ENCODE results near the gene GPR15LG.

GPR15LG gene

DNA sequence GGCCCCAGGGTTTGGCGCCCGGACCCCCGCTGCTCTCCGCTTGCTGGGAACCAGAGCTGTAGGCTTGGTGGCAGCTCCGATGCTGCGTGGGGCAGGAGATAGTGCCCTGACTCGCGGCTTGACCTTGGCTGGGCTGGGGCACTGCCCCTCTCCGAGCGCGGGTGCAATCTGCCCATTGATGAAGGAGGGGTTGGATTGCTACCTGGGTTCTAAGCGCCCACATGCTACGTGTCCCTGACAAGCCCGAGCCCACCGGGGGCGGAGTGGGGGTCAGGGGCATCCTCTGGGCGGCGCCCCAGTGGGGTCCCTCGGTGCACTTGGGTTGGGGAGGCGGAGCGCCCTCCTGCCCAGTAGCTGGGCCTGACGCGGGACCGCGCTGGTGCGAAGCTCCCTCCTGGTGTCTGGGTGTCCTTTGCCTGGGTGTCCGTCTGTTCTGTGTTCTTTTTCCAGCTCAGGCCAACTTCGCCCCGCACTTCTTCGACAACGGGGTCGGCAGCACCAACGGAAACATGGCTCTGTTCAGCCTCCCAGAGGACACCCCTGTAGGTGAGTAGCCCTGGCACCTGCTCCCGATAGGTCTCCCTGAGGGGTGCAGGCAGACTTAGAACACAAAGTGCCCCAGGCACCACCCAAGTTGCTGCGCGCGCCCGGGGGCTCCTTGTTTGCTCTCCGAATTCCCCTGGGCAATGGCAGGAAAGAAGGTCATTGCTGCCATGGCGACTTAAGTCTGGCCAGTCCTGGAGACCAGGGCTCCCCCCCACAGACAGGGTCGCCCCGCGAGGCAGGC is 21.6 kb downstream of the GPR15LG start:
- H3K4me3 ChIP-seq (ENCODE audit: low read length), result no peak overlapping the region
- DNase-seq (ENCODE audit: low read depth), result no peak
- TF ChIP-seq, protein P1, sequence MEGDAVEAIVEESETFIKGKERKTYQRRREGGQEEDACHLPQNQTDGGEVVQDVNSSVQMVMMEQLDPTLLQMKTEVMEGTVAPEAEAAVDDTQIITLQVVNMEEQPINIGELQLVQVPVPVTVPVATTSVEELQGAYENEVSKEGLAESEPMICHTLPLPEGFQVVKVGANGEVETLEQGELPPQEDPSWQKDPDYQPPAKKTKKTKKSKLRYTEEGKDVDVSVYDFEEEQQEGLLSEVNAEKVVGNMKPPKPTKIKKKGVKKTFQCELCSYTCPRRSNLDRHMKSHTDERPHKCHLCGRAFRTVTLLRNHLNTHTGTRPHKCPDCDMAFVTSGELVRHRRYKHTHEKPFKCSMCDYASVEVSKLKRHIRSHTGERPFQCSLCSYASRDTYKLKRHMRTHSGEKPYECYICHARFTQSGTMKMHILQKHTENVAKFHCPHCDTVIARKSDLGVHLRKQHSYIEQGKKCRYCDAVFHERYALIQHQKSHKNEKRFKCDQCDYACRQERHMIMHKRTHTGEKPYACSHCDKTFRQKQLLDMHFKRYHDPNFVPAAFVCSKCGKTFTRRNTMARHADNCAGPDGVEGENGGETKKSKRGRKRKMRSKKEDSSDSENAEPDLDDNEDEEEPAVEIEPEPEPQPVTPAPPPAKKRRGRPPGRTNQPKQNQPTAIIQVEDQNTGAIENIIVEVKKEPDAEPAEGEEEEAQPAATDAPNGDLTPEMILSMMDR (conservative IDR thresholded peaks at IDR 0.05; ENCODE audit: low read length), result no peak

DNA sequence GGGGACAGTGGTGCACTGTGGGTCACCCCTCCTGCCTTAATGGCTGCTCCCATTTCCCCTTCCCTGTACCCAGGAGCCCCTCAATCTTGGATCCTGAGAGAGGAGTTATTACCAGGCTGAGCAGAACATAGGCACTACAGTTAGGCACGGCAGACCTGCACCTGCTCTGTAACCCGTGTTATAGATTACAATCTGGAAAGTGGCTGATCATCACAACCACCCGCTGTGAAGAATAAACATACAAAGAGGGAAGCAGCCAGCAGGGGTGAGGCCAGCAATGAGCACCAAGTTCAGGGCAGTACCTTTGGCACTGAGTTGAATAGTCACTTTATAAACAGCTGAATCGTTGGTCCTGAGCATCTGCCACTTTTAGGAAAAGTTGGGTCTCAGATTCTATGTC is 22.5 kb downstream of the GPR15LG start:
- TF ChIP-seq, protein P1 (conservative IDR thresholded peaks at IDR 0.05; ENCODE audit: low read length), result no peak
- DNase-seq (ENCODE audit: low read depth), result no peak

DNA sequence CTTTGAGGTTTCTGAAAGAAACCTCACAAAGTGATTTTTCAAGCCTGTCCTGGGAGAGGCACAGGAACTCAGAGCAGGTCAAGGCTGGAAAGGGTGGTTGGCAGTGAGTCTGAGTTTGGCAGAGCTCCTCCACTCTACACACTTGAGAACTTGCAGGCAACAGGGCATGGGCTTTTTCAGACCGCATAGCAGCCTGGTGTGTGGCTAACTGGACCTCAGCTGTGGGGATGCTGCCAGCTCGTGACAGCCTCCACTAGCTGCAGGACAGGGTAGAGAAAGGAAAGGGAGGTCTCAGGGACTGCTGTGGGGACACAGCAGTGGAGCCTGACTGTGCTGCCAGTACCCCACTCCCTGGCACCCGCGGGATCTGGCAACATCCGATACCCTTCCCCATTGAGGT is 23.3 kb downstream of the GPR15LG start:
- H3K4me3 ChIP-seq (ENCODE audit: low read length), result no peak overlapping the region
- DNase-seq (ENCODE audit: low read depth), result no peak
- TF ChIP-seq, protein P1 (conservative IDR thresholded peaks at IDR 0.05; ENCODE audit: low read length), result no peak

More for the DNA sequence above, 22.5 kb downstream of the GPR15LG start:
- H3K4me3 ChIP-seq (ENCODE audit: low read length), result no peak overlapping the region

DNA sequence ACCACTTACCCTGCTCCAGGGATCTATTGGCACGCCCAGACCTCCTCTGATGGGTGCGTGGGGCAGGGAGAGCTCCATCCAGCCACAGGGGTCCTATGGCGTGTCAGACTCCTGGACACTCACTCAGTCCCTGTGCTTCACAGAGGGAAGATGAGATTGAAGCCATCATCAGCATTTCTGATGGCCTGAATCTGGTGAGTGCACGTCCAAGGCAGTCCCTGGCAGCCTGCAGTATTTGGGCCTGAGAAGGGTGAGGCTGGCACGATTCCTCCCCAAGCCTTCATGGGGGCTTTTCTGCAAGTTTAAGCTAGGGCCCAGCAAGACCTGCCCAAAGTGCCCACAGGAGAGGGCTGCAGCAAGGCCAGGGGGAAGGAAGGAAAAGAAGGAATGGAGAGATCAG is 24.0 kb downstream of the GPR15LG start:
- no peak overlapping the region for H3K4me3 ChIP-seq (ENCODE audit: low read length)
- TF ChIP-seq, protein P1 (conservative IDR thresholded peaks at IDR 0.05; ENCODE audit: low read length), result no peak
- DNase-seq (ENCODE audit: low read depth), result no peak

DNA sequence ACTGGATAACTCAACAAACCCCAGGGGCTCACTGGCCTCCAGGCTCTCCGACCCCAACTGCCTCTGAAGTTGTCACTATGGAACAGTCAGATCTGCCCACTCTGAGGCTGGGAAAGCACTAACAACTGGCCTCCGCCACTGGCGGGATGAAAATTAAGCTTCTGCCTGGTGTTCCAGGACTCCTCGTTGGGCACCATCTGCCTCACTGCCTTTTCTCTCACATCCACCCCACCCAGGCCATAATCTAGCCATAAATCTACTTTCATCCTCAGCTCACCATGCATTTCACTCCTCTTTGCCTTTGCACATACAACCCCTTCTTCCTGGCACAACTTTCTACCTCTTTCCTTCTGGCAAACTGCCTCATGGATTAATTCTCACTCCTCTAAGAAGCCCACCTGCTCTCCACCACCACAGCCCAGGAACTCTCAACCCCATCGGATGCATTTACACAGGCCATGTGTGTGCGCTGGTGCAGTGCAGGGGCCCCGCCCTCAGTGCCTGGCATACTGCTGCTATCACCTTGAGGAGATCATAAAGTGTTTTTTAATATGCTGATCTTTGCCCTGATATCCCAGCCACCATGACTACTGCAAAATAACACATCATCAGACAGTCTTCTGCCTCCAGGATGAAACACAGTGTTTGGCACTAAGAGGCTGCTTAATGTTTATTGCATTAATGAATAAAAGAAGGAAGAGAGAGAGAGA is 24.8 kb downstream of the GPR15LG start:
- no peak for DNase-seq (ENCODE audit: low read depth)
- TF ChIP-seq, protein P1 (conservative IDR thresholded peaks at IDR 0.05; ENCODE audit: low read length), result no peak

DNA sequence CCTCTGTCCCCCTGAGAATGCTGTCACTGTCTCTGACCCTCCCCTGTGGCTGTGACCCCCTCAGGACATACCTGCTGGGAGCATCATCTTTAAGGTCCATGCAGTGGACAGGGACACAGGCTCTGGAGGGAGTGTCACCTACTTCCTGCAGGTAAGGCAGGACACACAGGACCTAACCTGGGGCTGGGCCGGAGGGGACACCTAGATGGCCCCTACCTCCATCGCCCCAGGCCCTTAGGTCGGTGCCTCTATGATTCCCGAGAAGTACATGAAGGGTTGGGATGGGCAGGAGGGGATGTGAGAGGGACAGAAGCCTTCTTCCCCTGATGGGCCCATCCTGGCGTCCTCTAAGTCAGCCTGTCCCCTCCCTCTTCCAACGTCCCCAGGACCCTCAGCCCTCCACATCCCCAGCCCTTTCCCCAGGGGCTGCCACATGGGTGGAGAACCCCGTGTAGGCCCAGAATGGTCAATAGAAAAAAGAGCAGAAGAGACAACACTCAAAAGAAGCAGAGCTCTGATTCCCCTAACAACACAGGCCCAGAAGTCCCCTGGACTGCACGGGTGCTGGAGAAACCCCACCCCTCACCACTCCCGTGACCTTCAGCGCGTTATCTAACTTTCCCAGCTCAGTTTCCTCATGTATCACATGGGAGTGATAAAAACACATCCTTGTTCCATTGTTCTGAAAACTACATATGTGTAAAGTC is 27.1 kb downstream of the GPR15LG start:
- TF ChIP-seq, protein P1 (conservative IDR thresholded peaks at IDR 0.05; ENCODE audit: low read length), result no peak
- no peak overlapping the region for H3K4me3 ChIP-seq (ENCODE audit: low read length)
- no peak for DNase-seq (ENCODE audit: low read depth)

More for the DNA sequence above, 24.8 kb downstream of the GPR15LG start:
- H3K4me3 ChIP-seq (ENCODE audit: low read length), result no peak overlapping the region

Data from AG10803 (cell line).